HepG2 (cell line): ENCODE measurements around the gene PLCXD1. TPM values are rescaled to one million over a fixed set of nuclear protein-coding genes. Genes with fewer than 3 reads are reported as not detected.

Experiments
- ARID4A ChIP-seq: sonication (generic); formaldehyde crosslinking; IDR thresholded peaks from 2 replicates; pipeline ENCODE4 v1.5.0; 2020; ENCODE audit warnings: mild to moderate bottlenecking, missing genetic modification reagents, borderline replicate concordance
- GATA4 ChIP-seq: sonication (generic); IDR thresholded peaks from 2 replicates; pipeline ENCODE4 v1.6.1; 2016; ENCODE audit warnings: antibody characterized with exemption, low read depth, borderline replicate concordance
- HIVEP1 ChIP-seq: sonication (generic); formaldehyde crosslinking; IDR thresholded peaks from 2 replicates; pipeline ENCODE4 v1.4.0; 2020; ENCODE audit warnings: mild to moderate bottlenecking, missing genetic modification reagents
- HNRNPL ChIP-seq: fragments of 200-400 bp; formaldehyde crosslinking; IDR thresholded peaks from 2 replicates; pipeline ENCODE4 v1.6.1; 2017; ENCODE audit warnings: mild to moderate bottlenecking, low read depth, low read length
- KAT7 ChIP-seq: IDR thresholded peaks from 2 replicates; pipeline ENCODE4 v1.6.1; 2018; ENCODE audit warnings: borderline replicate concordance, missing compliant biosample characterization
- KAT8 ChIP-seq: IDR thresholded peaks from 2 replicates; pipeline ENCODE4 v1.6.1; 2016; ENCODE audit warnings: missing genetic modification reagents, missing compliant biosample characterization
- KDM2A ChIP-seq: sonication (generic); formaldehyde crosslinking; IDR thresholded peaks from 2 replicates; pipeline ENCODE4 v1.4.0; 2020; ENCODE audit warnings: low read depth, missing genetic modification reagents, borderline replicate concordance
- LBX2 ChIP-seq: sonication (generic); formaldehyde crosslinking; IDR thresholded peaks from 2 replicates; pipeline ENCODE4 v1.5.0; 2020; ENCODE audit warnings: missing genetic modification reagents, mild to moderate bottlenecking, borderline replicate concordance
- MZF1 ChIP-seq: sonication (generic); formaldehyde crosslinking; IDR thresholded peaks from 2 replicates; pipeline ENCODE4 v1.8.1; 2023; ENCODE audit warnings: mild to moderate bottlenecking, missing genetic modification reagents, borderline replicate concordance
- NFE2L2 ChIP-seq: fragments of 150-350 bp; IDR thresholded peaks from 2 replicates; pipeline ENCODE4 v1.6.1; 2014; ENCODE audit warnings: low read length
- POLR2G ChIP-seq: fragments of 200-400 bp; formaldehyde crosslinking; IDR thresholded peaks from 2 replicates; pipeline ENCODE4 v1.6.1; 2018; ENCODE audit warnings: mild to moderate bottlenecking, low read depth, low read length, moderate library complexity
- REXO4 ChIP-seq: sonication (generic); formaldehyde crosslinking; IDR thresholded peaks from 2 replicates; pipeline ENCODE4 v1.8.0; 2022; ENCODE audit warnings: missing genetic modification reagents, mild to moderate bottlenecking, borderline replicate concordance
- SIX1 ChIP-seq: sonication (generic); formaldehyde crosslinking; IDR thresholded peaks from 2 replicates; pipeline ENCODE4 v1.4.0; 2020; ENCODE audit warnings: missing genetic modification reagents, borderline replicate concordance
- SKIL ChIP-seq: sonication (generic); formaldehyde crosslinking; IDR thresholded peaks from 2 replicates; pipeline ENCODE4 v1.8.0; 2022; ENCODE audit warnings: missing genetic modification reagents, mild to moderate bottlenecking, moderate library complexity, borderline replicate concordance
- TP53 ChIP-seq: sonication (generic); formaldehyde crosslinking; conservative IDR thresholded peaks from 2 replicates; pipeline ENCODE4 v1.4.0; 2020; ENCODE audit warnings: missing genetic modification reagents
- TRIM22 ChIP-seq: fragments of 450-650 bp; IDR thresholded peaks from 2 replicates; pipeline ENCODE4 v1.6.1; 2017
- ZNF543 ChIP-seq: sonication (generic); formaldehyde crosslinking; IDR thresholded peaks from 2 replicates; pipeline ENCODE4 v1.4.0; 2020; ENCODE audit warnings: mild to moderate bottlenecking, missing genetic modification reagents
- ZNF710 ChIP-seq: sonication (generic); formaldehyde crosslinking; IDR thresholded peaks from 2 replicates; pipeline ENCODE4 v1.5.0; 2020; ENCODE audit warnings: mild to moderate bottlenecking, missing genetic modification reagents, borderline replicate concordance
- ZNF780A ChIP-seq: sonication (generic); formaldehyde crosslinking; IDR thresholded peaks from 2 replicates; pipeline ENCODE4 v1.8.0; 2022; ENCODE audit warnings: mild to moderate bottlenecking, missing genetic modification reagents, moderate library complexity
- polyA plus RNA-seq, 8 experiments: library from polyadenylated mRNA; depleted of rRNA in 3 of 8; stranded (reverse) in 7 of 8; unstranded in 1 of 8; fragments of >200 nt; fragmentation: Illumina TruSeq in 4 of 8; extraction: Trizol in 4 of 8; gene quantifications; 2 replicates each; pipeline versions ENCODE4 v1.2.1 to v1.2.3, GENCODE V29; 2011 to 2016; ENCODE audit warnings: low read depth in 4 of 8, missing spikeins in 1 of 8, mixed read lengths in 1 of 8; ENCODE audit not compliant: insufficient read depth in 1 of 8
- total RNA-seq, 5 experiments: library from RNA; depleted of rRNA; stranded (reverse); fragments of >200 nt; fragmentation: Illumina TruSeq; extraction: Trizol; gene quantifications; 2 replicates each; pipeline ENCODE4 v1.2.3, GENCODE V29; 2016; ENCODE audit warnings: low read depth in 1 of 5

PLCXD1 gene
- total and polyA plus RNA-seq, 2 of the 13 experiments (the other 11 are each of a cell fraction or from before 2014, with no cell fraction given), result 87.7 to 153 TPM

GRCh38 chrX:275967-276580 lies 5.1 kb upstream of the PLCXD1 start (continued):
- TF ChIP-seq REXO4 (CRISPR knock-in tag) (no peak), SIX1 (CRISPR knock-in tag) (peak; percentile 9; the same call in 1 of the 2 replicates), ZNF543 (CRISPR knock-in tag) (no peak), ARID4A (CRISPR knock-in tag) (peak; percentile 80; the same call in 1 of the 2 replicates), TRIM22 (no peak), NFE2L2 (no peak), KDM2A (CRISPR knock-in tag) (peak; percentile 39; the same call in 1 of the 2 replicates), ZNF710 (CRISPR knock-in tag) (0 out of 2 replicates have a peak, but pooled peaks have one; percentile 55), SKIL (CRISPR knock-in tag) (peak; percentile 31; the same call in 1 of the 2 replicates), GATA4 (peak; percentile 77), KAT8 (CRISPR knock-in tag) (peak; percentile 50; the same call in 1 of the 2 replicates), KAT7 (0 out of 2 replicates have a peak, but pooled peaks have one; percentile 6), HNRNPL (0 out of 2 replicates have a peak, but pooled peaks have one; percentile 16), LBX2 (CRISPR knock-in tag) (no peak), HIVEP1 (CRISPR knock-in tag) (0 out of 2 replicates have a peak, but pooled peaks have one; percentile 16), MZF1 (CRISPR knock-in tag) (no peak), ZNF780A (CRISPR knock-in tag) (0 out of 2 replicates have a peak, but pooled peaks have one; percentile 73), TP53 (0 out of 2 replicates have a peak, but pooled peaks have one; percentile 19), POLR2G (peak; percentile 97)
